ENCODE measurements around the gene AOAH. TPM values are rescaled to one million over a fixed set of nuclear protein-coding genes. Genes with fewer than 3 reads are reported as not detected.

AOAH gene
- total RNA-seq, 4 donors from 2014 or later = 1.1 to 4.8 (median 1.6) TPM

GRCh38 chr7:36692456-36692855 lies 31.8 kb downstream of the AOAH start:
- WGBS = 68% methylated on average over 5 of the region's 5 CpGs
- H3K9me3 ChIP-seq = no peaks in the 10 kb centered on the region
- DNase-seq (ENCODE audit: low spot score in 2 of 2) = no peak

GRCh38 chr7:36691983-36692382 lies 32.3 kb downstream of the AOAH start:
- Histone ChIP-seq H3K4me1 (no peaks in the 10 kb centered on the region), H3K27me3 (no peaks in the 10 kb centered on the region), H3K36me3 (no peaks in the 10 kb centered on the region), H3K4me3 (no peak overlapping the region), H3K27ac (no peak overlapping the region), H3K9me3 (no peaks in the 10 kb centered on the region)
- no peak for DNase-seq (ENCODE audit: low spot score in 2 of 2)
- TF ChIP-seq POLR2A (IDR thresholded peaks at IDR 0.05) (no peak), EP300 (IDR thresholded peaks at IDR 0.05) (no peak), POLR2AphosphoS5 (IDR thresholded peaks at IDR 0.05) (no peak), CTCF (IDR thresholded peaks at IDR 0.05) (no peak)
- WGBS = 73% methylated on average over 4 of the region's 4 CpGs

More at GRCh38 chr7:36692456-36692855, 31.8 kb downstream of the AOAH start:
- TF ChIP-seq POLR2A (IDR thresholded peaks at IDR 0.05) (no peak), POLR2AphosphoS5 (IDR thresholded peaks at IDR 0.05) (no peak), EP300 (IDR thresholded peaks at IDR 0.05) (no peak), CTCF (IDR thresholded peaks at IDR 0.05) (no peak)
- no peak overlapping the region for H3K27ac ChIP-seq
- H3K4me1 ChIP-seq = no peaks in the 10 kb centered on the region
- no peak overlapping the region for H3K4me3 ChIP-seq
- no peaks in the 10 kb centered on the region for H3K27me3 ChIP-seq
- no peaks in the 10 kb centered on the region for H3K36me3 ChIP-seq

- 56% methylated on average over 6 of the region's 6 CpGs for WGBS
- Histone ChIP-seq H3K4me1 (no peaks in the 10 kb centered on the region), H3K27ac (no peak overlapping the region), H3K36me3 (no peaks in the 10 kb centered on the region), H3K27me3 (no peaks in the 10 kb centered on the region), H3K9me3 (no peaks in the 10 kb centered on the region), H3K4me3 (no peak overlapping the region)
- no peak for TF ChIP-seq POLR2A (IDR thresholded peaks at IDR 0.05)
- TF ChIP-seq EP300 (IDR thresholded peaks at IDR 0.05) = no peak
- no peak for TF ChIP-seq CTCF (IDR thresholded peaks at IDR 0.05)
- no peak for TF ChIP-seq POLR2AphosphoS5 (IDR thresholded peaks at IDR 0.05)
- DNase-seq (ENCODE audit: low spot score in 2 of 2) = no peak
Measured at GRCh38 chr7:36690514-36691187, 33.6 kb downstream of the AOAH start.

- Histone ChIP-seq H3K27me3 (no peaks in the 10 kb centered on the region), H3K27ac (no peak overlapping the region), H3K4me1 (no peaks in the 10 kb centered on the region), H3K4me3 (no peak overlapping the region), H3K9me3 (no peaks in the 10 kb centered on the region), H3K36me3 (no peaks in the 10 kb centered on the region)
- no peak for DNase-seq (ENCODE audit: low spot score in 2 of 2)
- TF ChIP-seq CTCF (IDR thresholded peaks at IDR 0.05) (no peak), EP300 (IDR thresholded peaks at IDR 0.05) (no peak), POLR2AphosphoS5 (IDR thresholded peaks at IDR 0.05) (no peak), POLR2A (IDR thresholded peaks at IDR 0.05) (no peak)
- WGBS = 87% methylated on average over 4 of the region's 4 CpGs
Measured at GRCh38 chr7:36690041-36690440, 34.3 kb downstream of the AOAH start.

GRCh38 chr7:36686499-36686898 lies 37.8 kb downstream of the AOAH start:
- WGBS = 63% methylated on average over 5 of the region's 5 CpGs
- H3K4me3 ChIP-seq = no peak overlapping the region
- H3K4me1 ChIP-seq = no peaks in the 10 kb centered on the region
- H3K36me3 ChIP-seq = no peaks in the 10 kb centered on the region
- H3K9me3 ChIP-seq = no peaks in the 10 kb centered on the region
- no peaks in the 10 kb centered on the region for H3K27me3 ChIP-seq
- TF ChIP-seq CTCF (IDR thresholded peaks at IDR 0.05) (no peak), EP300 (IDR thresholded peaks at IDR 0.05) (no peak), POLR2A (IDR thresholded peaks at IDR 0.05) (no peak), POLR2AphosphoS5 (IDR thresholded peaks at IDR 0.05) (no peak)
- no peak for DNase-seq (ENCODE audit: low spot score in 2 of 2)
- no peak overlapping the region for H3K27ac ChIP-seq

Measured in suprapubic skin (tissue), 4 donors.